Measurements from ENCODE around the gene TCERG1L. TPM values are rescaled to one million over a fixed set of nuclear protein-coding genes. Genes with fewer than 3 reads are reported as not detected.

The TCERG1L gene
- total and polyA plus RNA-seq, 11 donors, result 0.11 to 0.25 TPM; not detected in 9

DNA sequence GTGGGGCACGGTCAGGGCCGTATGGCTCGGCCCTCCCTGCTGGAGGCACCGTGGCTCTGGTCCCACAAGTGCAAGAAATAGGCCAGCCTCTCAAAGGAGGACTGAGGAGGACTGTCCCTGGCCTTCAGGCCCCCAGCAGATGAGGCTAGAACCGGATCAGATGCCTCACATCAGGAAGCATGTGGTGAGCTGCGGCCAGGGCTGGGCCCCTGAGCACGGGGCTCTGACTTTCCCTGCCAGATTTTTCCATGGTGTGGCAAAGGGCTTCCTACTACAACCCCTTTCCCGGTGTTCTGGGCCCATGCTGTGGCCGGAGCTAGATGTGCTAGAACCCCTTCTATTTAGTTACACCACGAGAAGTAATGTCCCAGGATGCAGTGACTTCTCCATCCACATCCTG is 100.4 kb downstream of the TCERG1L start:
- ATAC-seq, result no peak

DNA sequence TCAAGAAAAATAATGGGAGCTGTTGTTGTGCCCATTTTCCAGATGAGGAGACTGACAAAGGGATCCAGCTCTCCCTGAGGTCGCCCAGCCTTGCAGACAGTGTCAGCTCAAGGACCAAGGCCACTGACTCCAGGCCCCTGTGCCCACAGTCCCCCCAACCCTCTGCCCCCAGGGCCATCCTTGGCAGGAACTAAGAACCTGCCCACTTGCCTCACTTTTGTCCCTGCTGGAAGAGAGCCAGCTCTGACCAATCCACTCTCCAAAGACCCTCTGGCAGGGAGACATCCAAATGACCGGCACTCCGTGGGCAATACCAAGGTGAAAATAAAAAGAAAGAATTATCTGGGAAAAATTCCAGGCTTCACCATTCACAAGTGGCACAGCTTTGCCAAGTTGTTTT is 101.3 kb downstream of the TCERG1L start:
- H3K4me1 ChIP-seq, result no peaks in the 10 kb centered on the region
- ATAC-seq (no peak), DNase-seq (no peak)
- peaks cover 0 to 37% (median 0%) of the 10 kb centered on the region in 9 donors for H3K27me3 ChIP-seq
- TF ChIP-seq, protein P1, sequence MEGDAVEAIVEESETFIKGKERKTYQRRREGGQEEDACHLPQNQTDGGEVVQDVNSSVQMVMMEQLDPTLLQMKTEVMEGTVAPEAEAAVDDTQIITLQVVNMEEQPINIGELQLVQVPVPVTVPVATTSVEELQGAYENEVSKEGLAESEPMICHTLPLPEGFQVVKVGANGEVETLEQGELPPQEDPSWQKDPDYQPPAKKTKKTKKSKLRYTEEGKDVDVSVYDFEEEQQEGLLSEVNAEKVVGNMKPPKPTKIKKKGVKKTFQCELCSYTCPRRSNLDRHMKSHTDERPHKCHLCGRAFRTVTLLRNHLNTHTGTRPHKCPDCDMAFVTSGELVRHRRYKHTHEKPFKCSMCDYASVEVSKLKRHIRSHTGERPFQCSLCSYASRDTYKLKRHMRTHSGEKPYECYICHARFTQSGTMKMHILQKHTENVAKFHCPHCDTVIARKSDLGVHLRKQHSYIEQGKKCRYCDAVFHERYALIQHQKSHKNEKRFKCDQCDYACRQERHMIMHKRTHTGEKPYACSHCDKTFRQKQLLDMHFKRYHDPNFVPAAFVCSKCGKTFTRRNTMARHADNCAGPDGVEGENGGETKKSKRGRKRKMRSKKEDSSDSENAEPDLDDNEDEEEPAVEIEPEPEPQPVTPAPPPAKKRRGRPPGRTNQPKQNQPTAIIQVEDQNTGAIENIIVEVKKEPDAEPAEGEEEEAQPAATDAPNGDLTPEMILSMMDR (IDR thresholded peaks at IDR 0.05), result no peak
- TF ChIP-seq POLR2A (IDR thresholded peaks at IDR 0.05), result no peak
- H3K27ac ChIP-seq, result no peak overlapping the region
- 71 to 87% (median 72%) methylated on average over 3 of the region's 3 CpGs for WGBS, 4 donors
- no peaks in the 10 kb centered on the region for H3K36me3 ChIP-seq
- H3K9me3 ChIP-seq, result no peaks in the 10 kb centered on the region
- intact Hi-C loops (cut with DNase I), result no loop called here
- no peak overlapping the region for H3K4me3 ChIP-seq

More for the DNA sequence above, 100.4 kb downstream of the TCERG1L start:
- DNase-seq, result peak in 1 of 5 donors; percentile 1
- no peak overlapping the region for H3K27ac ChIP-seq
- no peak overlapping the region for H3K4me3 ChIP-seq
- H3K27me3 ChIP-seq, result peaks cover 0 to 38% (median 0%) of the 10 kb centered on the region in 9 donors
- 75 to 81% (median 77%) methylated on average over 8 to 10 of the region's 10 CpGs for WGBS, 4 donors
- H3K9me3 ChIP-seq, result no peaks in the 10 kb centered on the region
- intact Hi-C loops (cut with DNase I), result no loop called here
- no peak for TF ChIP-seq POLR2A (IDR thresholded peaks at IDR 0.05)
- TF ChIP-seq, protein P1 (IDR thresholded peaks at IDR 0.05), result no peak
- H3K36me3 ChIP-seq, result no peaks in the 10 kb centered on the region
- H3K4me1 ChIP-seq, result no peaks in the 10 kb centered on the region

DNA sequence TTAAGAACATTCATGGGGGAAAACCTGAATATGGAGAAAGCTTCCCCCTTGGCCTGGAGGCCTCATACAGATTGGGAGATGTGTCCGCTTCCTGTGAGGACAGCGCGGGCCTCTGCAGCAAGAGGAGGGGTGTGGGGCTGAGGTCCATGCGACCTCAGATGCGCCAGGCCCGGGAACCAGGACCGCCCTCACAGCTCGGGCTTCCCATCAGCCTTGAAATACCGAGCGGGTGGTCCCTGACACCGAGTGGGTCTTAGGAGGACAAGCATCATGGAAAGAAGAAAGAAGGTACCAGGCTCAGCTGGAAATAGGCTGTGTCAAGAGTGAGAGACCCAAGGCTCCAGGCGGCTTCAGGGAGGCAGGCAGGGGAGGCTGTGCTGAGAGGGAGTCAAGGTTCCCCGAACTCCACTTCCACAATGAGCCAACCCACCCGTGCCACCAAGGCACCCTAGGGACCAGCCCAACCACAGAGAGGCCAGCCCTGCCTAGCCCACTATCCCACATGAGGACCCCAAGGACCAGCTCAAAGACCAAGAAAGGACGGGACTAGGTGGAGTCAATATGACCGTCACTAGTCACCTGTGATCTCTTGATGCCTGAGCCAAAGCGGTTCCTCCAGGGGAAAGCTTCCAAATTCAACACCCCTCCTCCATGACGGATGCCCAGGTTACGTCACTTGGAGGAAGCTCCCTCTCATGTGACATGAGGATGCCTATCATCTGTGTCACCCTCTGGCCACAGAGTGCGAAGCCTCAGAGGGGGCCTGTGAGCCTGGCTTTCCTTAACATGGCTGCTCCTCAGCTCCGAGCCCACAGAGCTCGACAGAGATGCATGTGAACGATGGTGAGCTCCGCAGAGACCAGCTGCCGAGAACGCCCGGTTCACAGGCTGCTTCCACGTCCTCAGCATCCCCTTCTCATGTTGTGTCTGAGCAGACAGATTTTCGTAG is 103.7 kb downstream of the TCERG1L start:
- no peaks in the 10 kb centered on the region for H3K9me3 ChIP-seq
- WGBS, 4 donors, result 87 to 90% (median 88%) methylated on average over 26 to 29 of the region's 29 CpGs
- no peak overlapping the region for H3K27ac ChIP-seq
- intact Hi-C loops (cut with DNase I), result no loop called here
- H3K4me1 ChIP-seq, result no peaks in the 10 kb centered on the region
- DNase-seq (no peak), ATAC-seq (no peak)
- no peak overlapping the region for H3K4me3 ChIP-seq
- peaks cover 0 to 28% (median 0%) of the 10 kb centered on the region in 9 donors for H3K27me3 ChIP-seq
- H3K36me3 ChIP-seq, result no peaks in the 10 kb centered on the region
- no peak for TF ChIP-seq POLR2A (IDR thresholded peaks at IDR 0.05)
- TF ChIP-seq, protein P1 (IDR thresholded peaks at IDR 0.05), result no peak

DNA sequence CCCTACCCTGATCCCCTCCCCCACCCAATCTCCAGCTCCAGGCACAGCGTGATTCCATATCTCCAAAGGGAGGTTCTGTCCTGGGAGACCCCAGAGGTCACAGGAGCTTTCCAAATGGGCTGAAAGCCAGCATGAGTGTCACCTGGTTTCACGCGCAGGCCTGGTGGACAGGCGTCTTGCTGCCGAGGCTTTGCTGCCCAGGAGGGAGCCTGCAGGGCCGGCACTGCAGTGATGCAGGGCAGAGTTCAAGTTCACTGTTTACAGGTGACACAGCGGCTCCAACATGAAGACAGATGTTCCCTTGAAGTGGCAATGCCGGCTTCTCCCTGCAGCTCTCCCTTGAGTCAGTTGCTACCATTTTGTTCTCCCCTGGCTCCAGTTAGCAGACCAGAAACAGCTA is 104.3 kb downstream of the TCERG1L start:
- H3K4me1 ChIP-seq, result no peaks in the 10 kb centered on the region
- H3K27me3 ChIP-seq, result peaks cover 0 to 28% (median 0%) of the 10 kb centered on the region in 9 donors
- H3K9me3 ChIP-seq, result no peaks in the 10 kb centered on the region
- TF ChIP-seq POLR2A (IDR thresholded peaks at IDR 0.05), result no peak
- TF ChIP-seq, protein P1 (IDR thresholded peaks at IDR 0.05), result no peak
- WGBS, 4 donors, result 55 to 79% (median 59%) methylated on average over 4 to 8 of the region's 8 CpGs
- no peaks in the 10 kb centered on the region for H3K36me3 ChIP-seq
- intact Hi-C loops (cut with DNase I), result no loop called here
- H3K27ac ChIP-seq, result no peak overlapping the region
- ATAC-seq (no peak), DNase-seq (no peak)
- no peak overlapping the region for H3K4me3 ChIP-seq
